OCI-LY7 (cell line): ENCODE measurements around the gene NAA80.

Experiments
- EZH2phosphoT487 ChIP-seq: fragments of 200-600 bp; sonication (generic); IDR thresholded peaks from 2 replicates; pipeline ENCODE4 v1.6.1; 2018; ENCODE audit warnings: low read depth, borderline replicate concordance, mild to moderate bottlenecking, mixed run types, antibody characterized with exemption, low read length, moderate library complexity, mixed read lengths
- TF ChIP-seq, protein P1 (sequence below): fragments of 200-600 bp; sonication (generic); conservative IDR thresholded peaks from 2 replicates; pipeline ENCODE4 v1.5.1; 2014; ENCODE audit warnings: mild to moderate bottlenecking, antibody characterized with exemption, low read length, moderate library complexity, mixed read lengths

GRCh38 chr3:50269977-50270413, 29.2 kb downstream of the NAA80 start:
- TF ChIP-seq, protein P1, sequence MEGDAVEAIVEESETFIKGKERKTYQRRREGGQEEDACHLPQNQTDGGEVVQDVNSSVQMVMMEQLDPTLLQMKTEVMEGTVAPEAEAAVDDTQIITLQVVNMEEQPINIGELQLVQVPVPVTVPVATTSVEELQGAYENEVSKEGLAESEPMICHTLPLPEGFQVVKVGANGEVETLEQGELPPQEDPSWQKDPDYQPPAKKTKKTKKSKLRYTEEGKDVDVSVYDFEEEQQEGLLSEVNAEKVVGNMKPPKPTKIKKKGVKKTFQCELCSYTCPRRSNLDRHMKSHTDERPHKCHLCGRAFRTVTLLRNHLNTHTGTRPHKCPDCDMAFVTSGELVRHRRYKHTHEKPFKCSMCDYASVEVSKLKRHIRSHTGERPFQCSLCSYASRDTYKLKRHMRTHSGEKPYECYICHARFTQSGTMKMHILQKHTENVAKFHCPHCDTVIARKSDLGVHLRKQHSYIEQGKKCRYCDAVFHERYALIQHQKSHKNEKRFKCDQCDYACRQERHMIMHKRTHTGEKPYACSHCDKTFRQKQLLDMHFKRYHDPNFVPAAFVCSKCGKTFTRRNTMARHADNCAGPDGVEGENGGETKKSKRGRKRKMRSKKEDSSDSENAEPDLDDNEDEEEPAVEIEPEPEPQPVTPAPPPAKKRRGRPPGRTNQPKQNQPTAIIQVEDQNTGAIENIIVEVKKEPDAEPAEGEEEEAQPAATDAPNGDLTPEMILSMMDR, result no peak
- no peak for TF ChIP-seq EZH2phosphoT487
